A549 (cell line): ENCODE measurements around the gene SPTBN4.

Experiments used
- CBX2 ChIP-seq: fragments of 200-600 bp; sonication (generic); IDR thresholded peaks from 2 replicates; pipeline ENCODE4 v1.6.1; 2016; ENCODE audit warnings: low read depth, mild to moderate bottlenecking, borderline replicate concordance
- CHD4 ChIP-seq: fragments of 200-600 bp; sonication (generic); IDR thresholded peaks from 2 replicates; pipeline ENCODE4 v1.6.1; 2016; ENCODE audit warnings: antibody characterized with exemption, mild to moderate bottlenecking, borderline replicate concordance
- CTCF ChIP-seq: fragments of >200 bp; sonication (Bioruptor Twin); formaldehyde crosslinking; IDR thresholded peaks from 3 replicates; pipeline ENCODE4 v1.5.1; 2016
- PBX3 ChIP-seq: IDR thresholded peaks from 2 replicates; pipeline ENCODE4 v1.6.1; 2012
- POLR2A ChIP-seq: IDR thresholded peaks from 2 replicates; pipeline ENCODE4 v1.6.1; 2012; ENCODE audit warnings: mild to moderate bottlenecking, low read length
- RCOR1 ChIP-seq: fragments of 150-350 bp; IDR thresholded peaks from 2 replicates; pipeline ENCODE4 v1.6.1; 2014; ENCODE audit warnings: antibody characterized with exemption, low read length, low read depth
- REST ChIP-seq: fragments of 200-600 bp; sonication (generic); IDR thresholded peaks from 2 replicates; pipeline ENCODE4 v1.6.1; 2016; ENCODE audit warnings: antibody characterized with exemption, mild to moderate bottlenecking, moderate library complexity

- TF ChIP-seq CHD4 (no peak), CTCF (no peak), REST (no peak), POLR2A (no peak), RCOR1 (no peak), CBX2 (no peak), PBX3 (no peak)
Observed at GRCh38 chr19:40592170-40592569, 125.4 kb downstream of the SPTBN4 start.
